ENCODE results near the gene IL6.
"Not testable (repeated sequence)": the region's sequence is repeated elsewhere in the genome, so short reads cannot be mapped to it uniquely, and the experiment has no call there.

IL6 gene

GRCh38 chr7:22726907-22727713, at the start of gene IL6:
Gene IL6, plus strand, starts transcription at chr7:22727200. Its CDS starts 63 bp downstream, at chr7:22727263.
- peak; percentile 51 for DNase-seq

- not testable (repeated sequence) for DNase-seq
Observed at GRCh38 chr7:22677263-22677662, 49.7 kb upstream of the IL6 start.

- no peak for DNase-seq
Observed at GRCh38 chr7:22677680-22678079, 49.3 kb upstream of the IL6 start.

GRCh38 chr7:22680482-22680911, 46.5 kb upstream of the IL6 start:
- no peak for DNase-seq

GRCh38 chr7:22681312-22681711, 45.7 kb upstream of the IL6 start:
- DNase-seq, result no peak

- DNase-seq, result no peak
Observed at GRCh38 chr7:22681852-22682657, 44.9 kb upstream of the IL6 start.

GRCh38 chr7:22683379-22683778, 43.6 kb upstream of the IL6 start:
- no peak for DNase-seq

DNA sequence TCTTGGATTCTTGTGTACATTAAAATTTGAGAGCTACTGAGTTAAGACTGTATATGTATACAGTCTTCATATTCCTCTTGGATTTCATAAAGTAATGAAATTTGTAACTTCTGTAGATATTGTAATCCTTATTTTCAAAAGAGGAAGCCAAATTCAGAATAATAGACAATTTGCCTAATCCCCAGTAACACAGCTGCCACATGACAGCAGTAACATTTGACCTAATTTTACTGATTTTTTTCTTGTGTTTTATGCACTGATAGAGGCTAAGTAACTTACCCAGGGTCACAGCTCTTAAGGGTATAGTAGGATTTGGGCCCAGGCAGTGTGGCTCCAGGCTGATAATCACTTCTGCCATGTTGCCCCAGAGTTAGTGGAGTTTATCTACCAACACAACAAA, 40.4 kb upstream of the IL6 start:
- no peak for DNase-seq

DNA sequence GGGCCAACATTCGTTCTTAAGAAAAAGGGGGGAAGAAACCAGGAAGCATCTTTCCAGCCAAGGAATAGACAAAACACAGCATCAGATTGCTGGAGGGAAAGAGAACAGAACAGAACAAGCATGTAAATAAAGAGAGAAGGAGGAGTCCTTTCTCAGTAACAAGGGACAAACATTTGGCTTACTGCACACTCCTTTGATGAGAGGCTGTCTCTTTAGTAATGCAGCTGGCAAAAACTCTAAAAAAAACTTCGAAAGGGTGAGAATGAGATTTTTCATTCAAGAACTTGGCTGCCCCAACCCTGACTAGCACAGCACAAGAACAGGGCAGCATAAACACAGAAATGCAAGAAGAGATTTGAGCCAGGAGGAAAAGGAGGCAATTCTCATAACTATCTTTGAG, 38.9 kb upstream of the IL6 start:
- DNase-seq, result no peak

GRCh38 chr7:22688934-22689333, 38.1 kb upstream of the IL6 start:
- DNase-seq, result not testable (repeated sequence)

GRCh38 chr7:22694597-22695207, 32.3 kb upstream of the IL6 start:
- no peak for DNase-seq

- DNase-seq, result no peak
Observed at GRCh38 chr7:22695476-22696132, 31.4 kb upstream of the IL6 start.

DNA sequence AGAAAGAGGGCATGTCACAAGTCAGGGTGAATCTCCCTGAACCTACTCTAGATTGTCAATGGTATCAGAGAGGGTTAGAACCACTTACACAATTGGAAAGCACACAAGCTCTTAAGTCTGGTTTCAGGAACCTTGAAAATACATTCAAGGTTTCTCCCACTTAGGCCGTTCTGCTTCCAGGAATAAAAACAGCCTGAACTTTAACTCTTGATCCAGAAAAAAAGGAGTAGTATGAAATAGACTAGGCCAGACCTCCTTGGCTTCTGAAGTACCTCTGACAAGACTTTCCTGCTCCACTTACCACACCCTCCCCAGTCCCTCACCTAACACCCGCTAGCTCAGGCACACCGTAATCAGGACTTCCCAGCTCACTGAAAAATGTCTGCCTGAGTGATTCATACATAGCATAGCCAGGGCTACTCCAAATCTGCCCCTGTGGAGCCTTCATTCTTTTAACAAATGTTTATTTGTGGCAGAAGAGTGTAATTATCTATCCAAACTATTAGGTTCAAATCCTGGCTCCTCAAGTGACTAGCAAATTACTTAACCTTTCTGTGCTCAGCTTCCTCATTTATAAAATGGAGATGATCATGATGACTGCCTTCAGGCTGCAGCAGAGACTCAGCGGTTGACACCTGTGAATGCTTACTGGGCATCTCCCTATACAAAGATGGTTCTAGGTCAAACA, 30.3 kb upstream of the IL6 start:
- DNase-seq, result no peak

DNA sequence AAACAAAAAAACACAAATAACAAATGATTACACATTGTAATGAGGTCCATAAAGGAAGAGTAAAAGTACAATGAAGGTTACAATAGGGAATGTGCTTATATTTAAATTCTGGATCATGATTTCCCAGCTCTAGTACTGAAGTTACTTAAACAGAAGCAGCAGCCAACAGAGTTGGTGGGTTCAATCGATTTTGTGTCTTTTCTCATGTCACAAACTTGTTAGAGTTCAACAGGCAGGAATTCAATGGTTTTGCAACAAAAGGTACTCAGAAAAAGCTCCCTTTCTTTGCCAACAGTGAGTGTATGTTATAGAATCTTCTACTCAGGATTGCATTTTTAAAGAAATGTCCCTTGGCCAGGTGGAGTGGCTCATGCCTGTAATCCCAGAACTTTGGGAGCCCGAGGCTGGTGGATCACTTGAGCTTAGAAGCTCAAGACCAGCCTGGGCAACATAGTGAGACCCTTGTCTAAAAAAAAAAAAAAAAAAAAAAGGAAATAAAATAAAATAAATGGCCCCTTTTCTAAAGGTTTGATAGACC, 29.6 kb upstream of the IL6 start:
- DNase-seq, result no peak

GRCh38 chr7:22697876-22698606, 29.0 kb upstream of the IL6 start:
- DNase-seq, result no peak

- no peak for DNase-seq
Observed at GRCh38 chr7:22698767-22699166, 28.2 kb upstream of the IL6 start.

GRCh38 chr7:22700559-22701002, 26.4 kb upstream of the IL6 start:
- no peak for DNase-seq

DNA sequence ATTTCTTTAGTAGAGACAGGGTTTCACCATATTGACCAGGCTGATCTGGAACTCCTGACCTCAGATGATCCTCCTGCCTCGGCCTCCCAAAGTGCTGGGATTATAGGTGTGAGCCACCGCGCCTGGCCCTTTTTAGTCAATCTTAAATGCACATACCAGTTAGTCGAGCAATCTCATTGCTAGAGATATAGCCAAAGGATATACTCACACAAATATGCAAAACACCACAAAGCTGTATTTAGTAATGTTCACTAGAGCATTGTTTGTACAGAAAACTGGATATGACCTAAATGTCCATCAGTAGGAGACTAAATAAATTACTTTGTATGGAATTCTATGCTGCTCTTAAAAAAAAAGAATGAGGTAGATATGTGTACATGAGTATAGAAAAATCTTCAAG, 24.5 kb upstream of the IL6 start:
- DNase-seq, result no peak

GRCh38 chr7:22703107-22703855, 23.7 kb upstream of the IL6 start:
- DNase-seq, result not testable (repeated sequence)

- not testable (repeated sequence) for DNase-seq
Observed at GRCh38 chr7:22703978-22704610, 22.9 kb upstream of the IL6 start.

Measured in NCI-H748 treated with DMSO at 0.1 percent for 48 hours (cell line).